Ramos (cell line): ENCODE data around the gene TARBP2.

Source experiments
- in situ Hi-C: fragments of 300-500 bp; cut with MboI; formaldehyde crosslinking; loops from one replicate; pipeline ENCODE4 v1.14.3; 2022; ENCODE audit warnings: low sequenced_read_pairs; ENCODE audit not compliant: unreplicated experiment

TARBP2 gene, protein sequence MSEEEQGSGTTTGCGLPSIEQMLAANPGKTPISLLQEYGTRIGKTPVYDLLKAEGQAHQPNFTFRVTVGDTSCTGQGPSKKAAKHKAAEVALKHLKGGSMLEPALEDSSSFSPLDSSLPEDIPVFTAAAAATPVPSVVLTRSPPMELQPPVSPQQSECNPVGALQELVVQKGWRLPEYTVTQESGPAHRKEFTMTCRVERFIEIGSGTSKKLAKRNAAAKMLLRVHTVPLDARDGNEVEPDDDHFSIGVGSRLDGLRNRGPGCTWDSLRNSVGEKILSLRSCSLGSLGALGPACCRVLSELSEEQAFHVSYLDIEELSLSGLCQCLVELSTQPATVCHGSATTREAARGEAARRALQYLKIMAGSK

DNA sequence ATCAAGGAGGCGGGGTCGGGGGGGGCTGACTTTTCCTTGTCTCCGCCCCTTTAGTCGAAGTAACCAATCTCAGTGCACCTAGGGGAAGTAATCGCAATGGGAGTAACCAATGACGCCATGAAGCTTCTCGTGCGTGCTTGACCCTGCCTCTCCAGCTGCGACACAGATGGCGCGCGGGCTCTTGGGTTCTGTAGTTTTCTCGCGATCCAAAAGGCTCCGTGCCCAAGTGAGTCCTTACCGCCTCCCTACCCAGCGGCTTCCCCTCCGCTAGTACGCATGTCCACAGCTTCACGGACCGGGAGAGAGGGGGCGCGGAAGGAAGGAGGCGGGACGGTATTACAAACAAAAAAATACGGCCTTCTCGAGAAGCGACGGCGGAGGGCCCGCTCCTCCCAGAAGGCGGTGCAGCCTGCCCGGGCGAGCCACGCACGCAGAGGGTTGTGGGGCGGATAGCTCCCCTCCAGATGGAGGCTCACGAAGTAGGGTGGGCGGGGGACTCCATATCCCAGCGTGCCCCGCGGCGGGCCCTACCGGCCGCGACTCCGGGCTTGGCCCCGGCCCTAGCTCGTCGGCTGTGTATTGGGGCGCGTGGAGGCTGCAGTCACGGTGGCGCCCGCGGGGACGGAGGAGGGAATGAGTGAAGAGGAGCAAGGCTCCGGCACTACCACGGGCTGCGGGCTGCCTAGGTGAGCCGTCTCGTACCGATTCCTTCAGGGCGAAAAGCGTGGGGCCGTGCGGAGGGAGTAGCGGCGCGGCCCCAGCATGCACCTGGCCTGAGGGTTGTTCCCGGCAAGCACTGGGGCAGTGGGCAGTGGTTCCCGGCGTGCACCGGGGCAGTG is at the start of gene TARBP2:
Gene TARBP2 (plus strand): TSS at position 508 of the 839 bp plus-strand sequence. CDS start 126 bp downstream, at position 634.
- in situ Hi-C loops, result no loop called here

DNA sequence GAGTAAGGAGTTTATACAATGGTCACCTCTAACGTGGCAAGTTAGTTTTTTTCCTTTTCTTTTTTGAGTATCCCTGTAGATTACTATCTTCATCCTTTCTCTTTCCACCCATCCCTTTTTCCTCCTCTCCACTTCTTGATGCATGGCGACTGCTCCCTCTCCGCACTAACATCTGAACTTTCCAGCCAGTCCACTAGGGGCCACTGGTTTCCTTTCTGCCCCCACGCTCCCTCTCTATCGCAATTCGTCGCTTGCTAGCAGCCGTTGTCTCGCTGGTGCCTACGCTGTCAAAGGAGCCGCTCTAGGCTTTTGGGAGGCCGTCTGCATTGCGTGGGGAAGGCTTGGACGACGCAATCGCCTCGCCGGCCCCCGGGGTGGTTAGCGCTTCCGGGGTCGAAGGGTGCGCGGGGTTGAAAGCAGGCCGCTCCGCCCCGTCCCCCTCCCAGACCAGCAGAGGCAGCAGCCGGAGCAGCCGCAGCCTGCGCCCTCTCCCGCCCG is 49.4 kb upstream of the TARBP2 start, which contains the start of gene PCBP2:
Gene PCBP2 (plus strand): TSS at position 442 of the 498 bp plus-strand sequence. CDS start 2,699 bp downstream, outside the sequence.
- in situ Hi-C loops, result no loop called here

DNA sequence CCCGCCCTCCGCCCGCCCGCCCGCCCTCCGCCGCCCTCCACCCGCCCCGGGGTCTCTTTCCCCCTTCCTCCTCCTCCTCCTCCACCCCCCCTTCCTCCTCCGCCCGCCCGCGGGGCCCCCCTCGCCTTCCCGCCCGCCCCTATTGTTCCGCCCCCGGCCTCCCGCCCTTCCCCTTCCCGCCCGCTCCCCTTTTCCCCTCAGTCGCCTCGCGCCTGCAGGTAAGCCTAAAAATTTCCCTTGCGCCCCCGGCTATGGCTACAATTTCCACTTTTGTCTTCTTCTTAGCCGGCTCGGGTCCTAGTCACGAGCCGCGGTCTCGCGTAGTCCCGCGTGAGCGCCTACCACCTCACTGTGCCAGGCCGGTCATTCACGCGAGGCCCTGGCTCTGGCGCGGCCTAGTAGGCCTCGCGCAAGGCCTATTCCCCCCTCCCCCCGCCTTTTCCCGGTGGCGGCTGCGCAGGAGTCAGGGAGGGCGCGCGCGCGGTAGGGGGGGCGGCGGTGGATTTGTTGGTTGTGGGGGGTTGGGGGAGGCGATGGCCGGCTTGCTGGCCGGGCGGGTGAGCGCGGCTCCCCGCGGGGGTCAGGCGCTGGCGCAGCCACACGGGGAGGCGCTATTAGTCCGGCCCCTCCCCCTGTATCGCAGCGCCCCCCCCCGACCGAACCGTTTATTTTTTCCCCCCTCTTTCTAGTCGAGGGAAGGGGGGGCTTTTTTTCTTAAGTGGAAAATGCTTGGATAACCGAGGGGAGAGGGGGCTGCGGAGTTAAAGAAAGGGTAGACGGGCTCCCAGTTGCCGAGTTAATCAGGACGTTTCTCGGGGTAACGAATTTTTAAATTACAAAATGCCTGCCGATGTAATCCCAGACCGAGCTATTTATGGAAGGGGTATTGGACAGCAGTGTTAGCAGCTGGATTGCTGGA is 48.7 kb upstream of the TARBP2 start:
- in situ Hi-C loops, result no loop called here

- in situ Hi-C loops, result no loop called here
Measured at GRCh38 chr12:53453953-53454640, 47.0 kb upstream of the TARBP2 start.

DNA sequence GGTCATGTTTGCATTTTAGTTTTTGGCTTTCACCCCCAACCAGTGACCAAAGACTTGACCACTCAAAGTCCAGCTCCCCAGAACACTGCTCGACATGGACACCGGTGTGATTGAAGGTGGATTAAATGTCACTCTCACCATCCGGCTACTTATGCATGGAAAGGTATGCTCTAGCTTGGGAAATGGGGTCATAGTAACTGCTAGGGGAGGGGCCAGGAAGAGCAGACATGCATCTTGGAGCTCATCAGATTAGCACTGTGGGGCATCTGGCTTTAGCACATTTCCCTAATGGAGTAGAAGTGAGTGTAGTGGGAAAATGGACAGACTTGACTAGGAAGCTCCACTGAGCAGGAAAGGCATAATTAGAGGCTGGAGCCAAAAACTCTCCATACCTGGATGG is 46.4 kb upstream of the TARBP2 start:
- in situ Hi-C loops, result no loop called here

DNA sequence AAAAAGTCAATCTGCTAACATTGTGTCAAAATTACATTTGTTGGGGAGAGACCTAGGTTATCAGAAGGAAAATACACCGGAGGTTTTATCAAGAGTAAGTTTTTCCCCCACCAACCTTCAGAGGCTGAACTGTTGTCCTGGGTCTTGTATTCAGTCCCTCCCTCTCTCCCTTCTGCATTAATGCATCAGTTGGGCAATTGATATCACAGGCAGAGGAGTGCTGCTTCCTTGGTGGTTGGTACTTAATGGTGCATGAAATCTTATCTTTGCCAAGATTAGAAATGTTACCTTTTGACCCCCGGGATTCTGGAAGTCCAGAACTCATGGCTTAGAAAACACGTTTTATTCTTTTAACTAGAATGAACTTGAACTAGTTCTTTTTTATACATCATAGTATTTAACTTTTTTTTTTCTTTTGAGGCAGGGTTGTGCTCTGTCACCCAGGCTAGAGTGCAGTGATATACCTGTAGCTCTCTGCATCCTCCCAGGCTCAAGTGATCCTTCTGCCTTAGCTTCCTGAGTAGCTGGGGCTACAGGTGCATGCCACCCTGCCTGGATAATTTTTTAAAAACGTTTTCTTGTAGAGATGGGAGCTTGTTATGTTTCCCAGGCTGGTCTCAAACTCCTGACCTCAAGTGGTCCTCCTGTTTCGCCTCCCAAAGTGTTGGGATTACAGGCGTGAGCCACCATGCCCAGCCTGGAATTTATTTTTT is 44.3 kb upstream of the TARBP2 start:
- in situ Hi-C loops, result no loop called here

DNA sequence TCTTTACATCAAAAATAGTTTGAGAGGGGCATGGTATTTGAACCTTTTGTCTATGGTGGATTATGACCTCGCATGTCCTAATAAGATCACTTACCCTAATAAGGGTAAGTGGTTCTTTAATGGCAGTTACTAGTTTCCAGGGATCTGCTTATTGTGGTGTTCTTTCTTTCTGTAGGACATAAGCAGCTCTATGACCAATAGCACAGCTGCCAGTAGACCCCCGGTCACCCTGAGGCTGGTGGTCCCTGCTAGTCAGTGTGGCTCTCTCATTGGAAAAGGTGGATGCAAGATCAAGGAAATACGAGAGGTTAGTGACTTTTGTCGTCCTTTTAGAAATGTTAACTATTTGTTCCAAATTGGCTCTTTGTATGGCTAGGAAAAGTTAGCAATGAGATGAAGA is 42.0 kb upstream of the TARBP2 start:
- in situ Hi-C loops, result no loop called here

GRCh38 chr12:53461059-53461458 is 40.0 kb upstream of the TARBP2 start:
- in situ Hi-C loops, result no loop called here

- in situ Hi-C loops, result no loop called here
Measured at GRCh38 chr12:53461591-53461990, 39.5 kb upstream of the TARBP2 start.

- in situ Hi-C loops, result no loop called here
Measured at GRCh38 chr12:53462935-53463334, 38.1 kb upstream of the TARBP2 start.

DNA sequence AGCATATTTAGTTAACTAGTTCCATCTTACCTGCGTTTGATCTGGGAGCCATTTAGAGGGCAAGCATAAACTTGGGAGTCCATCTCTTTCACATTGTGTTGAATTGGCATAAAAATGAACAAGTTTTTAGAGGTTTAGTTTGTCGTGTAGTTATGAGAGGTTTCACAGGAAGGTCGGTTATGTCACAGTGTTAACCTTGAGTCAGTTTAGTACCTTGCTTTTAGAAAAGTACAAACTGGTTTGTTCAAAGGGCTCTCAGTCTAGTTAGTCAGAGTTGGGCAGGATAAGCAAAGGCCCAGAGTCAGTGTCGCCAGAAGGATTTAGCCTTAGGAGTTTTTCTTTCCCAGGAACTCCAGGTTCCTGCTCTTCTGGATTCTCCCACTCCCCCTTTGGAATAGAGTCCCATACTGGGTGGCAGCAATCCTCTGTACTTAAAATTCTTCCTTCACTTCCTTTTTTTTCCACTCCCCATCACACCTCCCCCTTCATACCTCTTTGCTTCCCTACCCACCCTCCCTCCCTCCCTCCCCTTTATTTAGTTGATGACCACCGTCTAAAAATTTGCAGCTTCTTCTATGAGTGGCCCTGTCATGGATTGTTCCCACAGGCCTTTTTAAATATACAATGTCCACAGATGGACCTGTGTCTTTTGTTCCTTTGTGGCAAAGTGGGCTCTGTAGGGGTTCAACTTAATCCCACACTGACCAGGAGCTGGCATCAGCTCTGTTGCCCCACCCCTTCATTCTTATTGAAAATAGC is 37.1 kb upstream of the TARBP2 start:
- in situ Hi-C loops, result no loop called here

DNA sequence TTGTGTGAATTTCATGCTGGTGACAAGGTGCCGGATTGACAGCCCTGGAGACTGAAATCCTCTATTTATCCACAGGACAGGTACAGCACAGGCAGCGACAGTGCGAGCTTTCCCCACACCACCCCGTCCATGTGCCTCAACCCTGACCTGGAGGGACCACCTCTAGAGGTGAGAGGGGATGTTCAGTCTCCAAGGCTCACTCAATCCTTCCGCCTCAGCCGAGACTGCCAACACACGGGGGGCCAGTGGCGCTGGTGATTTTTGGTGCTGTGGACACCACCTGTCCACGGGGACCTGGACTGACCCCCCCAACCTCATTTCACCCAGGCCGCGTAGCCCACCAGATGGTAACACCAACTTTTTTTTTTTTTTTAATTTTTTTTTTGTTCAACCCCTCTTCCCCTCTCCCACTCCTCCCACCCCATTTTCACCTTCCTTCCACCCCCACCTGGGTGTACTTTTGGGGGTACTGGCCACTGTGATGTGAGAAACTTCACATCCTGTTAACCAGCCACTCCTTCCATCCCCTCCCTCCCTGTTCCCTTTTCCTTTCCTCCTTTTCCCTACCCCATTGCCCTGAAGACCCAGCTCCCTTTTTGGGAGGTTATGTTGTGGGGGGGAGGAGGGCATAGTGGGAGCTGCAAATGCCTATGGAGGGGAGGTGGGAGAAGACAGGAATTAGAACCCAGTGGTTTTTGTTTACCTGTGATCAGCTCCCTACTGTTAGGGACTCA is 36.2 kb upstream of the TARBP2 start:
- in situ Hi-C loops, result no loop called here

DNA sequence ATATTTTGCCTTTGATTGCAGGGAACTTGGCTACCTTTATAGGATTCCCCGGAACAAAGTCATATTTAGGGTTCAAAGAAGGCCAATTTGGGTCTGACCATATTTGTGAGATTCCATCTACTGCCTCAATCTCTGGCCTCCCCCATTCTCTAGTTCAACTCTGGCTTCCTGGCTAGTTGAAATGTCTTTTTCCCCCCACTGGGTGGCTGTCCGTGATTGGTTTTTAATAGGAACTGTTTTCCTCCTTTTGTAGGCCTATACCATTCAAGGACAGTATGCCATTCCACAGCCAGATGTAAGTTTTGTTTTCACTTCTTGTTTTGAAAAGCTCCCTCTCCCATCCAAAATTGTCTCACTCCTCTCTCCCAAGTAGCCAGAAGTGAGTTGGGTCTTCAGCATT is 35.4 kb upstream of the TARBP2 start:
- in situ Hi-C loops, result no loop called here

GRCh38 chr12:53466640-53467039 is 34.4 kb upstream of the TARBP2 start:
- in situ Hi-C loops, result no loop called here

DNA sequence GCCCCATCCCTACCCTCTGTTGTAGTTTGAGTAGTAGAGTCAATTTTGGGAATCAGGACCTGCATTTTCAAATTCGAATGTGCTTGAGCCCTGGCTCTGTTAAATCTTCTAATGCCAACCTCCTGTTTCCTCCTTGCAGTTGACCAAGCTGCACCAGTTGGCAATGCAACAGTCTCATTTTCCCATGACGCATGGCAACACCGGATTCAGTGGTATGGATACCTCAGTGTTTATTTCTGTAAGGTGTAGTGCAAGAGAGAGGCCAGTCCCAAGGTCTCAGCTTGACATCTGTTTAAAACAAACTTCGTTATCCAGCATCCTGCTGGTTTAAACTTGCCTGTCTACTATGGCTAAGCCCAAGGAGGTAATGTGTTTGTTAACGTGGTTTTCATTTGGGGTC is 34.0 kb upstream of the TARBP2 start:
- in situ Hi-C loops, result no loop called here

- in situ Hi-C loops, result no loop called here
Measured at GRCh38 chr12:53467880-53468279, 33.2 kb upstream of the TARBP2 start.

DNA sequence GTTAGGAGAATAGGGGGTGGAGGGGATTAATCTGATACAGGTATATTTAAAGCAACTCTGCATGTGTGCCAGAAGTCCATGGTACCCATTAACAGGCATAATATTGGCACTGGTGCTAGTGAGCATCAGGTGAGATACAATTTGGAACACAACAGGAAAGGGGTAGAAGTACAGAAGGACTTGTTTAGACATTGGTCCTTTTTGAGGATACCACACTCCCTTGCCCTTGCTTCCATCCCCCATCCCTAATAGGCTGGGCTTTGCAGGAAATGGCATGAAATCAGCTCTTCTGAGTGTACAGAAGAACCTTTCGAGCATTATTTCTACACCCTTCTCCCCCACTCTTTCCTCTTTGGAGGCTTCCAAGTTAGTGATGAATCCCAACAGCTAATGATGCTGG is 32.8 kb upstream of the TARBP2 start:
- in situ Hi-C loops, result no loop called here
